Kidney (tissue), 14 donors: ENCODE results near the gene MYBPC2. TPM values are rescaled to one million over a fixed set of nuclear protein-coding genes. Genes with fewer than 3 reads are reported as not detected.

Experiments
- DNase-seq, 5 donors: peaks; one replicate each; pipeline ENCODE4 v3.0.0-alpha.2; 2013 to 2020
- FAIRE-seq: peaks from 2 replicates; lab custom pipeline; 2012; peaks lifted over from hg19 to GRCh38; lab: Jason Lieb, UNC
- H3K27ac ChIP-seq, 2 donors: one replicate each; pipeline ENCODE4 v1.7.0; 2013; ENCODE audit warnings: low read depth in 2 of 2, low read length in 2 of 2, inconsistent platforms in 1 of 2
- H3K27me3 ChIP-seq: one replicate; pipeline ENCODE4 v1.7.1; 2013; ENCODE audit warnings: low read length, inconsistent platforms; ENCODE audit not compliant: control insufficient read depth, insufficient read depth
- H3K36me3 ChIP-seq, 3 donors: one replicate each; pipeline versions ENCODE4 v1.7.0 to v1.7.1; 2013; ENCODE audit warnings: low read length in 3 of 3, control low read depth in 1 of 3, inconsistent platforms in 1 of 3; ENCODE audit not compliant: insufficient read depth in 3 of 3, control insufficient read depth in 2 of 3
- H3K4me1 ChIP-seq, 3 donors: one replicate each; pipeline versions ENCODE4 v1.7.0 to v1.7.1; 2013; ENCODE audit warnings: low read length in 3 of 3, inconsistent platforms in 1 of 3, low read depth in 1 of 3; ENCODE audit not compliant: control insufficient read depth in 2 of 3, insufficient read depth in 2 of 3
- H3K4me3 ChIP-seq, 3 donors: one replicate each; pipeline versions ENCODE4 v1.7.0 to v1.8.1; 2013; ENCODE audit warnings: low read length in 3 of 3, control low read depth in 1 of 3, inconsistent platforms in 1 of 3
- H3K9ac ChIP-seq, 3 donors: one replicate each; pipeline versions ENCODE4 v1.7.0 to v1.7.1; 2013; ENCODE audit warnings: low read length in 3 of 3, control low read depth in 1 of 3, inconsistent platforms in 1 of 3
- H3K9me3 ChIP-seq, 3 donors: one replicate each; pipeline versions ENCODE4 v1.7.0 to v1.7.1; 2013; ENCODE audit warnings: low read length in 3 of 3, control low read depth in 1 of 3, inconsistent platforms in 1 of 3; ENCODE audit not compliant: control insufficient read depth in 2 of 3, insufficient read depth in 1 of 3
- CTCF ChIP-seq: IDR thresholded peaks from 3 replicates; pipeline ENCODE4 v1.5.1; 2012; ENCODE audit warnings: mild to moderate bottlenecking, moderate library complexity, borderline replicate concordance; ENCODE audit not compliant: insufficient read depth; ENCODE audit errors: extremely low read depth
- intact Hi-C: fragments of 100-400 bp; cut with DNase I; formaldehyde crosslinking; loops from one replicate; pipeline ENCODE4 v1.11.1; 2022
- polyA plus RNA-seq: library from polyadenylated mRNA; stranded (reverse); fragments of 350-450 nt; fragmentation: Illumina TruSeq; extraction: RNeasy Lipid Tissue Mini Kit (QIAGEN cat#74804); gene quantifications from one replicate; pipeline ENCODE4 v1.2.3, GENCODE V29; 2014; ENCODE audit warnings: low read depth, low replicate concordance; ENCODE audit not compliant: insufficient read depth
- total RNA-seq: library from RNA; stranded (reverse); fragmentation: NEBNext Ultra II Directional; extraction: Animal tissue kit (Norgen Biotek cat#: 25700); gene quantifications from one replicate; pipeline ENCODE4 v1.2.1, GENCODE V29; 2021
- donor health status: control.
- donor health status: control.
- donor health status: control.
- donor health status: control.
- donor health status: control.
- donor health status: DM: yes; HTN: yes; CAD: no.
- donor health status: Normal renal cell carcinoma (clear cell type).

The MYBPC2 gene
- total and polyA plus RNA-seq, 2 donors from 2014 or later: 0.98 TPM; not detected in 1

GRCh38 chr19:50490411-50490811, 57.7 kb downstream of the MYBPC2 start:
- no peak for FAIRE-seq
- peak in 1 of 5 donors; percentile 43 for DNase-seq
- intact Hi-C loops: no loop called here
- Histone ChIP-seq H3K9ac (no peak overlapping the region), H3K36me3 (no peaks in the 10 kb centered on the region), H3K4me1 (no peaks in the 10 kb centered on the region), H3K27ac (no peak overlapping the region), H3K9me3 (no peaks in the 10 kb centered on the region), H3K4me3 (no peak overlapping the region), H3K27me3 (peaks cover 7% of the 10 kb centered on the region)
- no peak for TF ChIP-seq CTCF

- DNase-seq (peak in 2 of 5 donors; percentile 45 to 67), FAIRE-seq (no peak)
- Histone ChIP-seq H3K9me3 (no peaks in the 10 kb centered on the region), H3K27me3 (peaks cover 7% of the 10 kb centered on the region), H3K36me3 (no peaks in the 10 kb centered on the region), H3K4me3 (no peak overlapping the region), H3K4me1 (no peaks in the 10 kb centered on the region), H3K27ac (no peak overlapping the region), H3K9ac (no peak overlapping the region)
- no peak for TF ChIP-seq CTCF
- intact Hi-C loops: no loop called here
Measured at GRCh38 chr19:50490991-50491472, 58.3 kb downstream of the MYBPC2 start.

- intact Hi-C loops: no loop called here
- peaks cover 7% of the 10 kb centered on the region for H3K27me3 ChIP-seq
- FAIRE-seq: no peak
- H3K9ac ChIP-seq: no peak overlapping the region
- DNase-seq: peak in 2 of 5 donors; percentile 38
- no peak overlapping the region for H3K27ac ChIP-seq
- H3K4me3 ChIP-seq: no peak overlapping the region
- no peaks in the 10 kb centered on the region for H3K36me3 ChIP-seq
- no peak for TF ChIP-seq CTCF
- H3K9me3 ChIP-seq: no peaks in the 10 kb centered on the region
- H3K4me1 ChIP-seq: no peaks in the 10 kb centered on the region
Measured at GRCh38 chr19:50492303-50493052, 59.8 kb downstream of the MYBPC2 start.
